HepG2 (cell line): ENCODE results near the gene SPPL2B. TPM values are rescaled to one million over a fixed set of nuclear protein-coding genes. Genes with fewer than 3 reads are reported as not detected.

Experiments used
- ATAC-seq: fragments of 200-7000 bp; cut with Tn5 transposase; 3 replicates; pipeline ENCODE4 v1.9.1; 2020; ENCODE audit warnings: mild to moderate bottlenecking, moderate library complexity
- BruUV-seq: library from RNA; stranded (reverse); fragments of 400-500 nt; replicated peaks from 2 replicates; lab custom pipeline; 2021; lab: Mats Ljungman, UMichigan
- CTCF ChIA-PET: fragments of 300-600 bp; formaldehyde crosslinking; extraction: SDS; loops from one replicate; lab custom pipeline; 2021; ENCODE audit warnings: low total read pairs, inconsistent platforms, low intra/inter-chr PET ratio; lab: Yijun Ruan, JAX
- POLR2A ChIA-PET: fragments of 350-600 bp; sonication (Branson Sonifier 250); formaldehyde crosslinking; loops from one replicate; lab custom pipeline; 2020; ENCODE audit warnings: antibody characterized with exemption, inconsistent platforms; lab: Yijun Ruan, JAX
- DNase-seq: peaks from one replicate; pipeline ENCODE4 v3.0.0-alpha.2; 2015; ENCODE audit warnings: low spot score
- FAIRE-seq: peaks from 3 replicates; lab custom pipeline; 2011; peaks lifted over from hg19 to GRCh38; lab: Jason Lieb, UNC
- H2AFZ ChIP-seq: one replicate; pipeline ENCODE4 v1.6.1; 2011; ENCODE audit warnings: low read length, inconsistent platforms
- H3K27ac ChIP-seq: fragments of 300-600 bp; 3 replicates; pipeline ENCODE4 v1.8.0; 2011; ENCODE audit warnings: mixed run types, mild to moderate bottlenecking, mixed read lengths, low read length, inconsistent platforms; ENCODE audit not compliant: insufficient read depth; ENCODE audit errors: extremely low read length
- H3K27me3 ChIP-seq, 2 experiments: fragments of 200-600 bp in 1 of 2; 2 replicates in 1 of 2; 3 replicates in 1 of 2; pipeline versions ENCODE4 v1.6.0 to v1.8.0; 2011; ENCODE audit warnings: low read length in 2 of 2, mild to moderate bottlenecking in 2 of 2, moderate library complexity in 2 of 2, inconsistent platforms in 1 of 2; ENCODE audit not compliant: insufficient read depth in 2 of 2, control insufficient read depth in 1 of 2
- H3K36me3 ChIP-seq, 2 experiments: fragments of 200-600 bp in 1 of 2; replicated peaks in 1 of 2; 2 replicates in 1 of 2; 3 replicates in 1 of 2; pipeline versions ENCODE4 v1.5.1 to v1.8.0; 2011; ENCODE audit warnings: low read length in 2 of 2, inconsistent platforms in 1 of 2; ENCODE audit not compliant: insufficient read depth in 2 of 2, control insufficient read depth in 1 of 2
- H3K4me1 ChIP-seq: 2 replicates; pipeline ENCODE4 v1.5.1; 2012; ENCODE audit warnings: low read length, inconsistent platforms; ENCODE audit not compliant: insufficient read depth
- H3K4me2 ChIP-seq: 2 replicates; pipeline ENCODE4 v1.6.0; 2011; ENCODE audit warnings: low read depth, low read length, inconsistent platforms
- H3K4me3 ChIP-seq, 3 experiments: fragments of 200-600 bp in 1 of 3; sonication (generic), shearing (Covaris generic) in 1 of 3; replicated peaks in 1 of 3; 2 replicates each; pipeline ENCODE4 v1.5.1; 2011 to 2016; ENCODE audit warnings: low read length in 3 of 3, inconsistent platforms in 2 of 3, low read depth in 2 of 3, mild to moderate bottlenecking in 2 of 3, control low read depth in 1 of 3, mixed read lengths in 1 of 3; ENCODE audit not compliant: insufficient read depth in 1 of 3
- H3K79me2 ChIP-seq: one replicate; pipeline ENCODE4 v1.6.1; 2011; ENCODE audit warnings: low read length, inconsistent platforms; ENCODE audit not compliant: insufficient read depth
- H3K9ac ChIP-seq: 2 replicates; pipeline ENCODE4 v1.6.0; 2011; ENCODE audit warnings: mild to moderate bottlenecking, low read depth, low read length, inconsistent platforms; ENCODE audit not compliant: insufficient read depth
- H3K9me3 ChIP-seq: 2 replicates; pipeline ENCODE4 v1.5.1; 2012; ENCODE audit warnings: mild to moderate bottlenecking, low read length
- H4K20me1 ChIP-seq: 2 replicates; pipeline ENCODE4 v1.6.0; 2011; ENCODE audit warnings: inconsistent platforms, mild to moderate bottlenecking, low read length, moderate library complexity; ENCODE audit not compliant: insufficient read depth
- CBX1 ChIP-seq: IDR thresholded peaks from one replicate; pipeline ENCODE4 v1.6.1; 2016; ENCODE audit warnings: antibody characterized with exemption, low read depth
- KDM1A ChIP-seq: IDR thresholded peaks from 2 replicates; pipeline ENCODE4 v1.6.1; 2016; ENCODE audit warnings: missing compliant biosample characterization
- MED1 ChIP-seq: sonication (generic); formaldehyde crosslinking; IDR thresholded peaks from 2 replicates; pipeline ENCODE4 v1.4.0; 2020; ENCODE audit warnings: missing genetic modification reagents
- NFIB ChIP-seq: sonication (generic); formaldehyde crosslinking; IDR thresholded peaks from 2 replicates; pipeline ENCODE4 v1.9.0; 2021; ENCODE audit warnings: missing genetic modification reagents, mild to moderate bottlenecking, borderline replicate concordance
- NKX3-1 ChIP-seq: sonication (generic); formaldehyde crosslinking; IDR thresholded peaks from 2 replicates; pipeline ENCODE4 v1.5.0; 2020; ENCODE audit warnings: missing genetic modification reagents
- PTBP1 ChIP-seq: fragments of 200-400 bp; formaldehyde crosslinking; IDR thresholded peaks from 2 replicates; pipeline ENCODE4 v1.6.1; 2018; ENCODE audit warnings: low read length, low read depth; ENCODE audit not compliant: poor library complexity, severe bottlenecking
- TBX3 ChIP-seq: fragments of 450-650 bp; IDR thresholded peaks from 2 replicates; pipeline ENCODE4 v1.6.1; 2017; ENCODE audit warnings: antibody characterized with exemption, mild to moderate bottlenecking, inconsistent platforms, borderline replicate concordance
- TCF12 ChIP-seq, 2 experiments: fragments of 450-650 bp in 1 of 2; sonication (generic) in 1 of 2; formaldehyde crosslinking in 1 of 2; IDR thresholded peaks; 2 replicates each; pipeline versions ENCODE4 v1.6.1 to v1.8.0; 2017 to 2022; ENCODE audit warnings: antibody characterized with exemption in 1 of 2, mild to moderate bottlenecking in 1 of 2, missing genetic modification reagents in 1 of 2, moderate library complexity in 1 of 2
- ZNF180 ChIP-seq: sonication (generic); formaldehyde crosslinking; IDR thresholded peaks from 2 replicates; pipeline ENCODE4 v1.4.0; 2020; ENCODE audit warnings: low read depth, missing genetic modification reagents, borderline replicate concordance
- ZNF598 ChIP-seq: sonication (generic); formaldehyde crosslinking; IDR thresholded peaks from 2 replicates; pipeline ENCODE4 v1.5.1; 2020; ENCODE audit warnings: mild to moderate bottlenecking, missing genetic modification reagents, borderline replicate concordance
- ZSCAN22 ChIP-seq: sonication (generic); formaldehyde crosslinking; IDR thresholded peaks from 2 replicates; pipeline ENCODE4 v1.4.0; 2020; ENCODE audit warnings: mild to moderate bottlenecking, missing genetic modification reagents
- WGBS: methylation state at CpG from one replicate; pipeline ENCODE4 v1.1.6; 2017; ENCODE audit warnings: low lambda C conversion rate; 5-methylcytosine and 5-hydroxymethylcytosine counted together
- in situ Hi-C: cut with HindIII; loops from 2 replicates; pipeline ENCODE4 v1.10.0; 2017; ENCODE audit warnings: low pct_unique_long_range_greater_than_20kb; ENCODE audit not compliant: extremely low pct_ligation_motif_present
- intact Hi-C: fragments of 100-400 bp; cut with micrococcal nuclease; formaldehyde crosslinking; loops from one replicate; pipeline ENCODE4 v1.10.0; 2022; ENCODE audit not compliant: unreplicated experiment
- polyA plus RNA-seq, 8 experiments: library from polyadenylated mRNA; depleted of rRNA in 3 of 8; stranded (reverse) in 7 of 8; unstranded in 1 of 8; fragments of >200 nt; fragmentation: Illumina TruSeq in 4 of 8; extraction: Trizol in 4 of 8; gene quantifications; 2 replicates each; pipeline versions ENCODE4 v1.2.1 to v1.2.3, GENCODE V29; 2011 to 2016; ENCODE audit warnings: low read depth in 4 of 8, missing spikeins in 1 of 8, mixed read lengths in 1 of 8; ENCODE audit not compliant: insufficient read depth in 1 of 8
- total RNA-seq, 5 experiments: library from RNA; depleted of rRNA; stranded (reverse); fragments of >200 nt; fragmentation: Illumina TruSeq; extraction: Trizol; gene quantifications; 2 replicates each; pipeline ENCODE4 v1.2.3, GENCODE V29; 2016; ENCODE audit warnings: low read depth in 1 of 5
- TF ChIP-seq, protein P1 (sequence below): conservative IDR thresholded peaks from 2 replicates; pipeline ENCODE4 v1.6.1; 2018; ENCODE audit warnings: missing genetic modification reagents
- TF ChIP-seq, protein P2 (sequence below): sonication (generic); formaldehyde crosslinking; IDR thresholded peaks from 2 replicates; pipeline ENCODE4 v1.4.0; 2020; ENCODE audit warnings: missing genetic modification reagents
- TF ChIP-seq, protein P3 (sequence below): sonication (generic); formaldehyde crosslinking; IDR thresholded peaks from 2 replicates; pipeline ENCODE4 v1.5.0; 2020; ENCODE audit warnings: missing genetic modification reagents, mild to moderate bottlenecking, borderline replicate concordance
- TF ChIP-seq, protein P4 (sequence below), 2 experiments: sonication (generic) in 1 of 2; formaldehyde crosslinking in 1 of 2; IDR thresholded peaks; 2 replicates each; pipeline versions ENCODE4 v1.4.0 to v1.6.1; 2018 to 2020; ENCODE audit warnings: missing genetic modification reagents in 2 of 2, borderline replicate concordance in 1 of 2, low read depth in 1 of 2, mild to moderate bottlenecking in 1 of 2, missing biosample characterization in 1 of 2
- TF ChIP-seq, protein P5 (sequence below): IDR thresholded peaks from 2 replicates; pipeline ENCODE4 v1.6.1; 2018; ENCODE audit warnings: missing genetic modification reagents

Gene SPPL2B
- total and polyA plus RNA-seq, 2 of the 13 experiments (the other 11 are each of a cell fraction or from before 2014, with no cell fraction given): 14.9 to 15.2 TPM

DNA sequence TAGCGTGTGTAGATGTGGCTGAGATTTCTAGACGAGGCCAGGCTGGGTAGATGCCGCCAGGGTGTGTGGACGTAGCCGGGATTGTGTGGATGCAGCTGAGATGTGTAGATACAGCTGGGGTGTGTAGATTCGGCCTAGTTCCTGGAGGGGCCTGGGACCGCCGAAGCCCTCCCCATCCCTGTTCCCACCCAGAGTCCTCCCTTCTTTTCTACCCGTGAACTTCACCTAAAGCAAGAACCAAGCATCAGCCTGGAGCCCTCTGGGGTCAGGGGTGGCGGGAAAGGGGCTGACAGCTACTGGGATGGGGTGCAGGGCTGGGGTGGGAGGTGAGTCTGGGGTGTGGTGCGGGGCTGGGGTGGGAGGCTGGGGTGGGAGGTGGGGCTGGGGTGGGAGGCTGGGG, 32.3 kb downstream of the SPPL2B start:
- H3K9ac ChIP-seq: no peak overlapping the region
- H3K4me1 ChIP-seq: no peaks in the 10 kb centered on the region
- H4K20me1 ChIP-seq: no peaks in the 10 kb centered on the region; the same call in 1 of the 2 replicates
- intact Hi-C loops: no loop called here
- H3K27ac ChIP-seq: no peak overlapping the region
- H3K27me3 ChIP-seq: peaks cover 8 to 48% of the 10 kb centered on the region in 2 experiments
- no peak overlapping the region for H3K4me3 ChIP-seq
- peak; percentile 37 for ATAC-seq
- no peak for TF ChIP-seq KDM1A (CRISPR knock-in tag)
- TF ChIP-seq PTBP1: no peak
- no peak for TF ChIP-seq TBX3
- TF ChIP-seq NKX3-1 (CRISPR knock-in tag): no peak
- no peak for TF ChIP-seq CBX1
- TF ChIP-seq ZNF598 (CRISPR knock-in tag): no peak
- TF ChIP-seq, protein P1, sequence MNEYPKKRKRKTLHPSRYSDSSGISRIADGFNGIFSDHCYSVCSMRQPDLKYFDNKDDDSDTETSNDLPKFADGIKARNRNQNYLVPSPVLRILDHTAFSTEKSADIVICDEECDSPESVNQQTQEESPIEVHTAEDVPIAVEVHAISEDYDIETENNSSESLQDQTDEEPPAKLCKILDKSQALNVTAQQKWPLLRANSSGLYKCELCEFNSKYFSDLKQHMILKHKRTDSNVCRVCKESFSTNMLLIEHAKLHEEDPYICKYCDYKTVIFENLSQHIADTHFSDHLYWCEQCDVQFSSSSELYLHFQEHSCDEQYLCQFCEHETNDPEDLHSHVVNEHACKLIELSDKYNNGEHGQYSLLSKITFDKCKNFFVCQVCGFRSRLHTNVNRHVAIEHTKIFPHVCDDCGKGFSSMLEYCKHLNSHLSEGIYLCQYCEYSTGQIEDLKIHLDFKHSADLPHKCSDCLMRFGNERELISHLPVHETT (CRISPR knock-in tag): no peak
- TF ChIP-seq NFIB (CRISPR knock-in tag): no peak
- TF ChIP-seq ZNF180 (CRISPR knock-in tag): no peak
- TF ChIP-seq, protein P2, sequence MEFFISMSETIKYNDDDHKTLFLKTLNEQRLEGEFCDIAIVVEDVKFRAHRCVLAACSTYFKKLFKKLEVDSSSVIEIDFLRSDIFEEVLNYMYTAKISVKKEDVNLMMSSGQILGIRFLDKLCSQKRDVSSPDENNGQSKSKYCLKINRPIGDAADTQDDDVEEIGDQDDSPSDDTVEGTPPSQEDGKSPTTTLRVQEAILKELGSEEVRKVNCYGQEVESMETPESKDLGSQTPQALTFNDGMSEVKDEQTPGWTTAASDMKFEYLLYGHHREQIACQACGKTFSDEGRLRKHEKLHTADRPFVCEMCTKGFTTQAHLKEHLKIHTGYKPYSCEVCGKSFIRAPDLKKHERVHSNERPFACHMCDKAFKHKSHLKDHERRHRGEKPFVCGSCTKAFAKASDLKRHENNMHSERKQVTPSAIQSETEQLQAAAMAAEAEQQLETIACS (CRISPR knock-in tag): no peak
- TF ChIP-seq ZSCAN22 (CRISPR knock-in tag): no peak
- TF ChIP-seq, protein P3, sequence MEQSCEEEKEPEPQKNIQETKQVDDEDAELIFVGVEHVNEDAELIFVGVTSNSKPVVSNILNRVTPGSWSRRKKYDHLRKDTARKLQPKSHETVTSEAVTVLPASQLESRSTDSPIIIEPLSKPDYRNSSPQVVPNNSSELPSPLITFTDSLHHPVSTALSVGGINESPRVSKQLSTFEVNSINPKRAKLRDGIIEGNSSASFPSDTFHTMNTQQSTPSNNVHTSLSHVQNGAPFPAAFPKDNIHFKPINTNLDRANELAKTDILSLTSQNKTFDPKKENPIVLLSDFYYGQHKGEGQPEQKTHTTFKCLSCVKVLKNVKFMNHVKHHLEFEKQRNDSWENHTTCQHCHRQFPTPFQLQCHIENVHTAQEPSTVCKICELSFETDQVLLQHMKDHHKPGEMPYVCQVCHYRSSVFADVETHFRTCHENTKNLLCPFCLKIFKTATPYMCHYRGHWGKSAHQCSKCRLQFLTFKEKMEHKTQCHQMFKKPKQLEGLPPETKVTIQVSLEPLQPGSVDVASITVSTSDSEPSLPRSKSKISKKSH (CRISPR knock-in tag): no peak
- TF ChIP-seq, protein P4, sequence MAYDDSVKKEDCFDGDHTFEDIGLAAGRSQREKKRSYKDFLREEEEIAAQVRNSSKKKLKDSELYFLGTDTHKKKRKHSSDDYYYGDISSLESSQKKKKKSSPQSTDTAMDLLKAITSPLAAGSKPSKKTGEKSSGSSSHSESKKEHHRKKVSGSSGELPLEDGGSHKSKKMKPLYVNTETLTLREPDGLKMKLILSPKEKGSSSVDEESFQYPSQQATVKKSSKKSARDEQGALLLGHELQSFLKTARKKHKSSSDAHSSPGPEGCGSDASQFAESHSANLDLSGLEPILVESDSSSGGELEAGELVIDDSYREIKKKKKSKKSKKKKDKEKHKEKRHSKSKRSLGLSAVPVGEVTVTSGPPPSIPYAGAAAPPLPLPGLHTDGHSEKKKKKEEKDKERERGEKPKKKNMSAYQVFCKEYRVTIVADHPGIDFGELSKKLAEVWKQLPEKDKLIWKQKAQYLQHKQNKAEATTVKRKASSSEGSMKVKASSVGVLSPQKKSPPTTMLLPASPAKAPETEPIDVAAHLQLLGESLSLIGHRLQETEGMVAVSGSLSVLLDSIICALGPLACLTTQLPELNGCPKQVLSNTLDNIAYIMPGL (CRISPR knock-in tag; IDR thresholded peaks at IDR 0.05; ENCODE audit: borderline replicate concordance in 1 of 2, low read depth in 1 of 2): no peak
- TF ChIP-seq, protein P5, sequence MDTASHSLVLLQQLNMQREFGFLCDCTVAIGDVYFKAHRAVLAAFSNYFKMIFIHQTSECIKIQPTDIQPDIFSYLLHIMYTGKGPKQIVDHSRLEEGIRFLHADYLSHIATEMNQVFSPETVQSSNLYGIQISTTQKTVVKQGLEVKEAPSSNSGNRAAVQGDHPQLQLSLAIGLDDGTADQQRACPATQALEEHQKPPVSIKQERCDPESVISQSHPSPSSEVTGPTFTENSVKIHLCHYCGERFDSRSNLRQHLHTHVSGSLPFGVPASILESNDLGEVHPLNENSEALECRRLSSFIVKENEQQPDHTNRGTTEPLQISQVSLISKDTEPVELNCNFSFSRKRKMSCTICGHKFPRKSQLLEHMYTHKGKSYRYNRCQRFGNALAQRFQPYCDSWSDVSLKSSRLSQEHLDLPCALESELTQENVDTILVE (CRISPR knock-in tag): no peak
- no peak for TF ChIP-seq TCF12 (IDR thresholded peaks at IDR 0.05)
- TF ChIP-seq TCF12 (CRISPR knock-in tag; IDR thresholded peaks at IDR 0.05): no peak
- no peak for TF ChIP-seq MED1 (CRISPR knock-in tag)
- TF ChIP-seq, all 625 proteins: peak for 0
- H3K79me2 ChIP-seq: no peaks in the 10 kb centered on the region
- POLR2A ChIA-PET: no interaction called here
- FAIRE-seq (no peak), DNase-seq (no peak)
- no peak overlapping the region for H2AFZ ChIP-seq
- H3K9me3 ChIP-seq: no peaks in the 10 kb centered on the region
- no peaks in the 10 kb centered on the region for H3K36me3 ChIP-seq
- no peak overlapping the region for H3K4me2 ChIP-seq
- WGBS: 14% methylated on average over 10 of the region's 11 CpGs
- in situ Hi-C loops: no loop called here
- CTCF ChIA-PET: no interaction called here
- BruUV-seq: no TSS peak
